ENCODE results near the gene CAPN1. TPM values are rescaled to one million over a fixed set of nuclear protein-coding genes. Genes with fewer than 3 reads are reported as not detected.
"Not testable (repeated sequence)": the region's sequence is repeated elsewhere in the genome, so short reads cannot be mapped to it uniquely, and the experiment has no call there.

CAPN1 gene
- total RNA-seq, 1 donor from 2014 or later: 74.6 TPM

GRCh38 chr11:65224930-65225278, 43.2 kb downstream of the CAPN1 start:
- H3K27me3 ChIP-seq (ENCODE audit: low read depth): no peaks in the 10 kb centered on the region
- DNase-seq: peak; percentile 28
- peak overlapping the region; percentile 67 for H3K4me3 ChIP-seq
- peaks cover 15% of the 10 kb centered on the region for H3K4me1 ChIP-seq
- H3K9me3 ChIP-seq (replicated peaks): no peaks in the 10 kb centered on the region
- H3K36me3 ChIP-seq: no peaks in the 10 kb centered on the region
- H3K27ac ChIP-seq (replicated peaks): peak overlapping the region; percentile 66
- no peak for TF ChIP-seq CTCF (IDR thresholded peaks at IDR 0.05; ENCODE audit: borderline replicate concordance)
- intact Hi-C loops (cut with micrococcal nuclease): no loop called here

DNA sequence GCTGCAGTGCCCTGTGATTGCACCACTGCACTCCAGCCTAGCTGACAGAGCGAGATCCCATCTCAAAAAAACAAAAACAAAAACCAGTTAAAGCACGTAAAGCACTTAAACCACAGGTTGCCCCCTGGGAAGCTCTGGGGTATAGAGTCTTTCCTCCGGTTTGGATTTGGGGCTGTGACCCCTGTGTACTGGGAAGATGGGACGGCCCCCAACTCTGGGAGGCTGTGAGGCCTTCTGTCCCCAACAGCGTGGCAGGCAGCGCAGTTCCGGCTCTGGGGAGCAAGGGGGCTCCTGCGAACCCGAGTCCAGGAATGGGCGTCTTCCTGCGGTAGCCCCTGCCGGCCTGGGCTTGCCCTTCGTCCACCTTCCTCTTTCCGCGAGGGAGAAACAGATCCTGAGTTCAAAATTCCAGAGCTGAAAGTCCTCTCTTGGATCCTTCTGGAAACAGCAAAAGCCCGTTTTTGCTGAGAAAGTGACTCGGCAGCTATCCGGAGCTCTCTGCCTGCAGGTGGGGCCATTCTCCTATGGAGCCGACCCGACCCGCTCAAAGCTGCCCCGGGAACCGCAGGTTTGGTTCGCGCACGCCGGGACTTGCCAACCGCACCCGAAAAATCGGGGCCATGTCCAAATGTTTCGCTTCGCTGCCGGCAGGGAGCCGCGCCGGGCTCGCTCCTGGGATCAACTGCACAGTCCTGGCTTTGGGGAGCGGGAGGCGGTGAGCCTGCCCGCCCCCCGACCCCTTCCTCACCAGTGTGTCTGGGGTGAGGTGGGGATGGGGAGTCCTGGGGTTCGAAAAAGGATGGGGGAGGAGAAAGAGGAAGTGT, 43.8 kb downstream of the CAPN1 start:
- peak; percentile 58 for DNase-seq
- no peaks in the 10 kb centered on the region for H3K9me3 ChIP-seq (replicated peaks)
- H3K27ac ChIP-seq (replicated peaks): peak overlapping the region; percentile 66
- no peaks in the 10 kb centered on the region for H3K27me3 ChIP-seq (ENCODE audit: low read depth)
- TF ChIP-seq CTCF (IDR thresholded peaks at IDR 0.05; ENCODE audit: borderline replicate concordance): peak; percentile 56
- H3K4me3 ChIP-seq: peak overlapping the region; percentile 67
- no peaks in the 10 kb centered on the region for H3K36me3 ChIP-seq
- intact Hi-C loops (cut with micrococcal nuclease): no loop called here
- peaks cover 15% of the 10 kb centered on the region for H3K4me1 ChIP-seq

- Histone ChIP-seq H3K4me3 (peak overlapping the region; percentile 67), H3K27me3 (ENCODE audit: low read depth) (no peaks in the 10 kb centered on the region), H3K9me3 (replicated peaks) (no peaks in the 10 kb centered on the region), H3K4me1 (peaks cover 15% of the 10 kb centered on the region), H3K27ac (replicated peaks) (peak overlapping the region; percentile 66), H3K36me3 (no peaks in the 10 kb centered on the region)
- intact Hi-C loops (cut with micrococcal nuclease): no loop called here
- TF ChIP-seq CTCF (IDR thresholded peaks at IDR 0.05; ENCODE audit: borderline replicate concordance): no peak
- DNase-seq: no peak
Measured at GRCh38 chr11:65226103-65226442, 44.3 kb downstream of the CAPN1 start.

GRCh38 chr11:65227879-65228278, 46.2 kb downstream of the CAPN1 start:
- Histone ChIP-seq H3K27ac (replicated peaks) (no peak overlapping the region), H3K36me3 (no peaks in the 10 kb centered on the region), H3K4me3 (no peak overlapping the region), H3K4me1 (peaks cover 15% of the 10 kb centered on the region), H3K9me3 (replicated peaks) (no peaks in the 10 kb centered on the region), H3K27me3 (ENCODE audit: low read depth) (no peaks in the 10 kb centered on the region)
- DNase-seq: no peak
- TF ChIP-seq CTCF (IDR thresholded peaks at IDR 0.05; ENCODE audit: borderline replicate concordance): no peak
- intact Hi-C loops (cut with micrococcal nuclease): no loop called here

- Histone ChIP-seq H3K27me3 (ENCODE audit: low read depth) (no peaks in the 10 kb centered on the region), H3K27ac (replicated peaks) (no peak overlapping the region), H3K9me3 (replicated peaks) (no peaks in the 10 kb centered on the region), H3K36me3 (no peaks in the 10 kb centered on the region), H3K4me3 (no peak overlapping the region), H3K4me1 (no peaks in the 10 kb centered on the region)
- no peak for TF ChIP-seq CTCF (IDR thresholded peaks at IDR 0.05; ENCODE audit: borderline replicate concordance)
- no peak for DNase-seq
- intact Hi-C loops (cut with micrococcal nuclease): no loop called here
Measured at GRCh38 chr11:65236194-65237059, 54.7 kb downstream of the CAPN1 start.

- H3K27me3 ChIP-seq (ENCODE audit: low read depth); DNase-seq; intact Hi-C loops (cut with micrococcal nuclease); H3K9me3 ChIP-seq (replicated peaks); H3K27ac ChIP-seq (replicated peaks); H3K4me3 ChIP-seq; H3K4me1 ChIP-seq; H3K36me3 ChIP-seq: not testable (repeated sequence)
Measured at GRCh38 chr11:65238302-65238701, 56.6 kb downstream of the CAPN1 start.

Data from left ventricle myocardium inferior (tissue), 1 donor.